Activated T-cell treated with anti-CD3 and anti-CD28 coated beads, Interleukin-2, amount 50 U/mL, for 4 hours (primary cell): ENCODE measurements around the gene MORN2. TPM values are rescaled to one million over a fixed set of nuclear protein-coding genes. Genes with fewer than 3 reads are reported as not detected.
A peak's percentile ranks its signal among the peaks of the same experiment; 100 is the strongest.
"Not testable (repeated sequence)": the region's sequence is repeated elsewhere in the genome, so short reads cannot be mapped to it uniquely, and the experiment has no call there.

Experiments
- ATAC-seq, 2 donors: fragments of 200-7000 bp; cut with Tn5 transposase; one replicate each; pipeline ENCODE4 v1.10.0; 2021
- DNase-seq: peaks from one replicate; pipeline ENCODE4 v3.0.0-alpha.2; 2020
- H3K27me3 Mint-ChIP-seq: one replicate; pipeline ENCODE4 v1.8.0; 2021; ENCODE audit warnings: low read depth, mixed read lengths
- H3K36me3 Mint-ChIP-seq: one replicate; pipeline ENCODE4 v1.8.0; 2022; ENCODE audit warnings: mixed read lengths; ENCODE audit not compliant: insufficient read depth
- H3K4me1 Mint-ChIP-seq: one replicate; pipeline ENCODE4 v1.8.0; 2021; ENCODE audit warnings: low read depth, mixed read lengths
- H3K4me3 Mint-ChIP-seq: one replicate; pipeline ENCODE4 v1.8.0; 2021; ENCODE audit warnings: mild to moderate bottlenecking, moderate library complexity, mixed read lengths
- H3K9me3 Mint-ChIP-seq: one replicate; pipeline ENCODE4 v1.8.0; 2021; ENCODE audit warnings: mixed read lengths
- total RNA-seq, 3 donors: library from RNA; stranded (reverse); gene quantifications; one replicate each; pipeline ENCODE4 v1.2.1, GENCODE V29; 2021

Gene MORN2
- 10 to 100 TPM in 1 of 3 donors, 1 to 10 TPM in 2; 6.8 to 11.3 (median 8.5) TPM for total RNA-seq

GRCh38 chr2:38875576-38876367 lies at the start of gene MORN2, which contains the start of gene DHX57:
MORN2 (plus strand) TSS chr2:38875976.
DHX57 (minus strand) TSS chr2:38875934; CDS start chr2:38868405, 7,529 bp downstream.
- Mint-ChIP-seq H3K9me3 (peaks cover 13% of the 10 kb centered on the region), H3K27me3 (no peaks in the 10 kb centered on the region), H3K4me1 (peaks cover 26% of the 10 kb centered on the region), H3K36me3 (peaks cover 11% of the 10 kb centered on the region), H3K4me3 (peak within 1 kb of the TSS; percentile 96)
- DNase-seq, result peak; percentile 70
- ATAC-seq, result peak; percentile 99

- H3K9me3 Mint-ChIP-seq, H3K4me1 Mint-ChIP-seq, H3K27me3 Mint-ChIP-seq, H3K4me3 Mint-ChIP-seq, DNase-seq, ATAC-seq: not testable (repeated sequence)
- H3K36me3 Mint-ChIP-seq, result peaks cover 23% of the 10 kb centered on the region
Measured at GRCh38 chr2:38827539-38828145, 48.1 kb upstream of the MORN2 start.

DNA sequence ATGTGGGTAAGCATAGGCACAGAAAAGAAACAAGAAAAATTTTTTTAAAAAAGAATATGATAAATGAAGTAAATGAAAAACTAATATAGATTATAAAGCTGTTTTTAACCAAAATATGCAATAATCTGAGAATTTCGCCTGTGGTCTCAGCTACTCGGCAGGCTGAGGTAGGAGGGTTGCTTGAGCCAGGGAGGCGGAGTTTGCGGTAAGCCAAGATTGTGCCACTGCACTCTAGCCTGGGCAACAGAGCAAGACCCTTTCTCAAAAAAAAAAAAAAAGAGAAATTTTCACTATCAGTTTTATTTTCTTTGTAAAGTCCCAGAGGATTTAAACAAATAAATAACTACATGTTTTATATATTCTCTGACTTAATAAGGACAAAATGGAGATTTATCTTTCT lies 47.3 kb upstream of the MORN2 start:
- Mint-ChIP-seq H3K4me1 (no peaks in the 10 kb centered on the region), H3K4me3 (no peak overlapping the region), H3K36me3 (peaks cover 19% of the 10 kb centered on the region), H3K9me3 (no peaks in the 10 kb centered on the region), H3K27me3 (no peaks in the 10 kb centered on the region)
- ATAC-seq (no peak), DNase-seq (no peak)

- DNase-seq, result no peak
- ATAC-seq, result no peak
Measured at GRCh38 chr2:38829971-38830370, 45.8 kb upstream of the MORN2 start.

DNA sequence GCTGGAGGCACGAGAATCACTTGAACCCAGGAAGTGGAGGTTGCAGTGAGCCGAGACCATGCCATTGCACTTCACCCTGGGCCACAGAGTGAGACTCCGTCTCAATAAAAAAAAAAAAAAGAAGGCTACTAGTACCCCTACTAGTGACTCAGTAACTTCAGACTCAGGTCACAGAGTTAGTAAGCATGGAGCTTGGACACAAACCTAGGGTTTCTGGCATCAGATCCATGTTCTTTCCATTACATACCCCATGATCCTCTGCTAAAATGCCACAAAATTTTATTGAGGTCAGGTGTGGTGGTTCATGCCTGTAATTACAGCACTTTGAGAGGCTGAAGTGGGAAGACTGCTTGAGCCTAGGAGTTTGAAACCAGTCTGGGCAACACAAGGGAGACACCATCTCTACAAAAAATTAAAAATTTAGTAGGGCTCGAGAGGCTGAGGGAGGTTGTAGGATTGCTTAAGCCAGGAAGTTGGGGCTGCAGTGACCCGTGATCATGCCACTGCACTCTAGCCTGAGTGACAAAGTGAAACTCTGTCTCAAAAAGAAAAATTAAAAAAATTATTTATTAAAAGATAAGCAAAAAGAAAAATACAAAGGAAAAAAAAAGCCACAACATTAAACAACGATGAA lies 45.1 kb upstream of the MORN2 start:
- Mint-ChIP-seq H3K4me1 (peaks cover 1% of the 10 kb centered on the region), H3K9me3 (no peaks in the 10 kb centered on the region), H3K27me3 (no peaks in the 10 kb centered on the region), H3K4me3 (no peak overlapping the region), H3K36me3 (peaks cover 21% of the 10 kb centered on the region)
- DNase-seq, result no peak
- ATAC-seq, result no peak

More at GRCh38 chr2:38829971-38830370, 45.8 kb upstream of the MORN2 start:
- H3K4me3 Mint-ChIP-seq, result no peak overlapping the region
- no peaks in the 10 kb centered on the region for H3K27me3 Mint-ChIP-seq
- H3K9me3 Mint-ChIP-seq, result no peaks in the 10 kb centered on the region
- H3K36me3 Mint-ChIP-seq, result peaks cover 20% of the 10 kb centered on the region
- H3K4me1 Mint-ChIP-seq, result no peaks in the 10 kb centered on the region

DNA sequence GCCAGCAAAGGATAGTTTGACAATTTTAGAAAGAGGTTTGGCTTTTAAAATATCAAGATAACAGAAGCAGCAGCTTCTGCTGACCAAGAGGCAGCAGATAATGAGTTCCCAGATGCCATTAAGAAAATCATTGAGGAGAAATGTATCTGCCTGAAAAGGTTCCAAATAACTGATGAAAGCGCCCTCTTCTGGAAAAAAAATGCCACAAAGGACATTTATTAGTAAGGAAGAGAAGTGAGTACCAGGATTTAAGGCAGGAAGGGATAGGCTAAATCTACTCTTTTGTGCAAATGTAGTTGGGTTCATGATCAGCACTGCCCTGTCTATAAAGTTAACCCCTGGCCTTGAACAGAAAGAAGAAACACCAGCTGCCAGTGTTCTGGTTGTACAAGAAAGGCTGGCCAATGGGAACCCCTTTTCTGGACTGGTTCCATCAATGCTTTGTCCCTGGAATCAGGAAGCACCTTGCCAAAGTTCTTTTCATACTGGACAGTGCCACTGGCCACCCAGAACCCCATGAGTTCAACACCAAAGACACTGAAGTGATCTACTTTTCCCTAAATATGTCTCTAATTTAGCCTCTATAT lies 40.7 kb upstream of the MORN2 start:
- DNase-seq, result no peak

DNA sequence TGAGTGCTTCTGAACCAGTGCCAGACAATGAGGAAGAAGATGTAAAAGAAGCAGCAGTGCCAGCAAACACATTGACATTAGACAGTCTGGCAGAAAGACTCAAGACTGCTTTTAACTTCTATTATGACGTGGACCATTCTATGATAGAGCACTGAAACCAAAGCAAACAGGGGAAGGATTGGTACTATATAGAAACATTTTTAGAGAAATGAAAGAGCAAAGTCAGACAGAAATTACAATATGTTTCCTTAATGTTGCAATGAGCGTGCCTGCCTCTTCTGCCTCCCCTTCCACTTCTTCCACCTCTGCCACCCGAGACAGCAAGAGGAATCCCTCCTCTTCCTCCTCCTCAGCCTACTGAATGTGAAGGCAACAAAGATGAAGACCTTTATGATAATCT lies 39.8 kb upstream of the MORN2 start:
- Mint-ChIP-seq H3K4me1 (peaks cover 2% of the 10 kb centered on the region), H3K27me3 (no peaks in the 10 kb centered on the region), H3K4me3 (no peak overlapping the region), H3K36me3 (peaks cover 15% of the 10 kb centered on the region), H3K9me3 (no peaks in the 10 kb centered on the region)
- DNase-seq, result no peak
- no peak for ATAC-seq

More for the DNA sequence above, 40.7 kb upstream of the MORN2 start:
- no peak for ATAC-seq
- Mint-ChIP-seq H3K27me3 (no peaks in the 10 kb centered on the region), H3K36me3 (peaks cover 15% of the 10 kb centered on the region), H3K9me3 (no peaks in the 10 kb centered on the region), H3K4me1 (peaks cover 2% of the 10 kb centered on the region), H3K4me3 (no peak overlapping the region)

- Mint-ChIP-seq H3K4me3 (no peak overlapping the region), H3K4me1 (peaks cover 2% of the 10 kb centered on the region), H3K9me3 (no peaks in the 10 kb centered on the region), H3K36me3 (peaks cover 21% of the 10 kb centered on the region), H3K27me3 (no peaks in the 10 kb centered on the region)
- DNase-seq (no peak), ATAC-seq (no peak)
Measured at GRCh38 chr2:38836791-38837190, 39.0 kb upstream of the MORN2 start.

- DNase-seq (no peak), ATAC-seq (no peak)
- H3K4me3 Mint-ChIP-seq, result no peak overlapping the region
- no peaks in the 10 kb centered on the region for H3K9me3 Mint-ChIP-seq
- no peaks in the 10 kb centered on the region for H3K4me1 Mint-ChIP-seq
- no peaks in the 10 kb centered on the region for H3K27me3 Mint-ChIP-seq
- peaks cover 44% of the 10 kb centered on the region for H3K36me3 Mint-ChIP-seq
Measured at GRCh38 chr2:38850045-38850444, 25.7 kb upstream of the MORN2 start.

DNA sequence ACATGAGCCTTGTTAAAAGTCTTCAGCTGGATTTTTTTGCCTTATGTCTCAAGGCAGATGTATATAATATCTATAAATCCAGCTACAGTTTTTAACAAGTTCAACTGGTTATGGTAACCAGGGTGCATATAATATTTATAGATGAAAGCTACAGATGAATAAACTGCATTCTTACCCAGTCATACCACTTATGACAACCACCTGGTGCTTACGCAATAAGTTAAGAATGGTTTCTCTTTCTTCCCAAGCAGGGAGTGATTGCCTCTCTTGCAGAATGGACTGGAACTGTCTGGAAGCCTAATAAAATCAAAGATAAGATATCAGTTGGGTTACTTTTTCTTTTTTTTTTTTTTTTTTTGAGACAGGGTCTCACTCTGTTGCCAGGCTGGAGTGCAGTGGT lies 19.6 kb upstream of the MORN2 start:
- Mint-ChIP-seq H3K4me1 (no peaks in the 10 kb centered on the region), H3K4me3 (no peak overlapping the region), H3K36me3 (peaks cover 34% of the 10 kb centered on the region), H3K9me3 (no peaks in the 10 kb centered on the region), H3K27me3 (no peaks in the 10 kb centered on the region)
- DNase-seq, result no peak
- no peak for ATAC-seq

DNA sequence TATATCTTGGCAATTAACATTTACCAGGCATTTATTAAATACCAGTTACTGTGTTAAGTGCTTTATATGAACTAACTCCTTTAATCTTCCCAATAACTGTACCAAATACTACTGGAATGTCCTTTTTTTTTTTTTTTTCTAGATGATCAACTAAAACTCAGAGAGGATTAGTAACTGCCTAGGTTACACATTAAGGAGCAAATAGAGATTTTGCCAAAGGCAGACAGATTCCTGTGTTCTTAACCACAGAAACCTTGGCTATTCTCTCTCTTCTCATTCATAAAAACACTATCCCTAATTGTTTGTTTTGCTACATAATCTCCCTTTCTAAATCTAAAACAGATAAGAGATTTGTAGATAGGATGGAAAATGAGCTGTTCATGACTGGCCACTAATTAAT lies 13.3 kb upstream of the MORN2 start:
- H3K9me3 Mint-ChIP-seq, result no peaks in the 10 kb centered on the region
- peaks cover 53% of the 10 kb centered on the region for H3K36me3 Mint-ChIP-seq
- H3K27me3 Mint-ChIP-seq, result no peaks in the 10 kb centered on the region
- no peak overlapping the region for H3K4me3 Mint-ChIP-seq
- no peak for ATAC-seq
- H3K4me1 Mint-ChIP-seq, result peaks cover 2% of the 10 kb centered on the region
- no peak for DNase-seq

GRCh38 chr2:38863061-38863695 lies 12.6 kb upstream of the MORN2 start:
- Mint-ChIP-seq H3K4me1 (peaks cover 2% of the 10 kb centered on the region), H3K4me3 (no peak overlapping the region), H3K36me3 (peaks cover 58% of the 10 kb centered on the region), H3K9me3 (no peaks in the 10 kb centered on the region), H3K27me3 (no peaks in the 10 kb centered on the region)
- ATAC-seq (peak in 1 of 2 donors; percentile 18), DNase-seq (no peak)

DNA sequence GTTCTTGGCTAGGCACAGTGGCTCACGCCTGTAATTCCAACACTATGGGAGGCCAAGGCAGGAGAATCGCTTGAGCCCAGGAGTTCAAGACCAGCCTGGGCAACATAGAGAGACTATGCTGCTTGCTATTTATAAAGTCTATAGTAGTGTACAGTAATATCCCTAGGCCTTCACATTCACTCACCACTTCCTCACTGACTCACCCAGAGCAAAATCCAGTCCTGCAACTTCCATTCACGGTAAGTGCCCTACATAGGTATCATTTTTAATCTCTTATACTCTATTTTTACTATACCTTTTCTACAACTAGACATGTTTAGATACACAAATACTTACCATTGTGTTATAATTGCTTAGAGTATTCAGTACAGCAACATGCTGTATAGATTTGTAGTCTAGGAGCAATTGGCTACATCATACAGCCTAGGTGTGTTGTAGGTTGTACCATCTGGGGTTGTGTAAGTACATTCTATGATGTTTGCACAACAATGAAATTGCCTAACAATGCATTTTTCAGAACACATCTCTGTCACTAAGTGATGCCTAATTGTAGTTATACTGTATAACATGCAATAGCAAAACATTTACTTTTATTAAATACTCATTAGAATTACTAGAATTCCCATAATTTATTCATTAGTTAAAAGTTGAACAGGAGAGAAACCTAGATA lies 8.9 kb upstream of the MORN2 start:
- Mint-ChIP-seq H3K27me3 (no peaks in the 10 kb centered on the region), H3K4me1 (peaks cover 4% of the 10 kb centered on the region), H3K36me3 (peaks cover 55% of the 10 kb centered on the region), H3K4me3 (no peak overlapping the region), H3K9me3 (peaks cover 19% of the 10 kb centered on the region)
- DNase-seq (no peak), ATAC-seq (no peak)
